GM19328 (cell line): Measurements from ENCODE around the gene OR1D5.
"Not testable (repeated sequence)": the region's sequence is repeated elsewhere in the genome, so short reads cannot be mapped to it uniquely, and the experiment has no call there.

ENCODE experiments used
- ATAC-seq: cut with Tn5 transposase; IDR thresholded peaks from one replicate; pipeline ENCODE4 v1.9.1; 2021; ENCODE audit warnings: mild to moderate bottlenecking, moderate library complexity; ENCODE audit not compliant: unreplicated experiment

Gene OR1D5

GRCh38 chr17:3032258-3033247, 30.9 kb downstream of the OR1D5 start:
- ATAC-seq, result no peak

- ATAC-seq, result not testable (repeated sequence)
Measured at GRCh38 chr17:3030852-3031470, 32.4 kb downstream of the OR1D5 start.

GRCh38 chr17:3030096-3030495, 33.3 kb downstream of the OR1D5 start:
- ATAC-seq, result no peak

GRCh38 chr17:3029213-3029913, 34.0 kb downstream of the OR1D5 start:
- no peak for ATAC-seq

- no peak for ATAC-seq
Measured at GRCh38 chr17:3027786-3028532, 35.4 kb downstream of the OR1D5 start.

- ATAC-seq, result no peak
Measured at GRCh38 chr17:3026856-3027751, 36.3 kb downstream of the OR1D5 start.

GRCh38 chr17:3026125-3026855, 37.1 kb downstream of the OR1D5 start:
- no peak for ATAC-seq

- ATAC-seq, result no peak
Measured at GRCh38 chr17:3025421-3026124, 37.8 kb downstream of the OR1D5 start.

DNA sequence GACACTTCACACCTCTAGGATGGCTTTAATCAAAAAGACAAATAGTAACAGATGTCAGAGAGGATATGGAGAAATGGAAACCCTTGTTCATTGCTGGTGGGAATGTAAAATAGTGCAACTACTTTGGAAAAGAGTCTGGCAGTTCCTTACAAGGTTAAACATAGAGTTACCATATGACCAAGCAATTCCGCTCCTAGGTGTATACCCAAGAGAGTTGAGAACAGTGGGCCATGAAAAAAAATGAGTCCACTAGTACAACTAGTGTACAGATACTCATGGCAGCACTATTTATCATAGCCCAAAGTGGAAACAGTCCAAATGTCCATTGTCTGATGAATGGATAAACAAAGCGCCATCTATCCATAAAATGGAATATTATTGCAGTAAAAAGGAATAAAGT, 39.1 kb downstream of the OR1D5 start:
- ATAC-seq, result no peak

DNA sequence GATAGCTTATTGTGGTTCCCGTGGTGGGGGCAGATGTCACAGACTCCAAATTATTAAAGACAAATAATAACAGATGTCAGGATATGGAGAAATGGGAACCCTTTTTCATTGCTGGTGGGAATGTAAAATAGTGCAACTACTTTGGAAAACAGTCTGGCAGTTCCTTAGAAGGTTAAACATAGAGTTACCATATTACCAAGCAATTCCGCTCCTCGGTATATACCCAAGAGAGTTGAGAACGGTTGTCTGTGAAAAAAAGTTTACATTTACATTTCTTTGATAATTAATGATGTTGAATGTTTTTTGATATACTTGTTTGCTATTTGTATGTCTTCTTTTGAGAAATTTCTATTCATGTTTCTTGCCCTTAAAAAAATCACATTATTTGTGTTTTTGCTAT, 41.2 kb downstream of the OR1D5 start:
- no peak for ATAC-seq

DNA sequence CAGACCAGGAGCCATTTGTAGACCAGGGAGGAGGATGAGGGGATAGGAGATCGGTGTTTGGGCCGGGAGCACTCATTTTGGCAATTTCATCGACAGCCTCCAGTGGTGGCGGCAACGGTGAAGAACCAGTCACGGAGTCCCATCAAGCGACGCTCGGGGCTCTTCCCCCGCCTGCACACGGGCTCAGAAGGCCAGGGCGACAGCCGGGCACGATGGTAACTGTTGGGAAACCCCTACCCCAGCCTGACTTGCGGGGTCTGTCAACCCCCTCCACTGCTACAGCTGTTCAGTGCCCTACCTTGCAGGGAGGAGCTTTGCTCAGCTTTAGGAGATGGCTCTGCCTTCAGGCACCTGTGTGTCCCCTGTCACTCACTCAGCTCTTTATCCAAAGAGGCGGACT, 43.0 kb downstream of the OR1D5 start:
- ATAC-seq, result no peak

DNA sequence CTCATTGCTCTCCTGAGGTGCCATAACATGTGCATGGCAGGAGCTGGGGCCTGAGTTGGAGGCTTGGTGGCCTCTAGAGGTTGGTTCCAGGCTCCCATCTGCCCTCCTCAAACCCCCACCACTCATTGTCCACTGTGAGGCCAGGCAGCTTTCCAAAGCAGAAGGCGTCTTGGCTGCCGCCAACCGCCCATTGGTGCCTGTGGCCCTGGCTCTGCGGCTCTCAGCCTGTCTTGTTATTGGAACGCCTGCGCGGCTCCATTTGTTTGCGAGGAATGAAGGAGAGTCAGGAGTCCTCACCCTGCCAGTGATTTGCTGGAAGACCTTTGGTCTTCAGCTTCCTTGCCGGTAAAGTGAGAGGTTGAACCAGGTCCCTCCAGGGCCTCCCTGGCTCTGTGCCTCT, 43.6 kb downstream of the OR1D5 start:
- ATAC-seq, result no peak

DNA sequence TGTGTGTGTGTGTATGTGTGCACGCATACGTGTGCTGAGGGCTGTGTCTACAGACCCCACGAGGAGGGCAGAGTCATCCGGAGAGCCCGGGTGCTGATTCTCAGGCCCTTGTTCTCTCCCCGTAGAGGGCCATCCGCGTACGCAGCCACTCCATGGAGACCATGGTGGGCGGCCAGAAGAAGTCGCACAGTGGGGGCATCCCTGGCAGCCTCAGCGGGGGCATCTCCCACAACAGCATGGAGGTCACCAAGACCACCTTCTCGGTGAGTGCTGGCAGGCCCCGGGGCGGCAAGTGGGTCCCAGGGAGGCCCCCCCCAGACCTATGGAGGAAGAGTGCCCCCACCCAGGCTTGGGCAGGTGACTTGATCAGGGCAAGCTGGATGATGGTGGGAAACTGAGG, 45.5 kb downstream of the OR1D5 start:
- ATAC-seq, result no peak

GRCh38 chr17:3015890-3016289, 47.5 kb downstream of the OR1D5 start:
- ATAC-seq, result no peak

DNA sequence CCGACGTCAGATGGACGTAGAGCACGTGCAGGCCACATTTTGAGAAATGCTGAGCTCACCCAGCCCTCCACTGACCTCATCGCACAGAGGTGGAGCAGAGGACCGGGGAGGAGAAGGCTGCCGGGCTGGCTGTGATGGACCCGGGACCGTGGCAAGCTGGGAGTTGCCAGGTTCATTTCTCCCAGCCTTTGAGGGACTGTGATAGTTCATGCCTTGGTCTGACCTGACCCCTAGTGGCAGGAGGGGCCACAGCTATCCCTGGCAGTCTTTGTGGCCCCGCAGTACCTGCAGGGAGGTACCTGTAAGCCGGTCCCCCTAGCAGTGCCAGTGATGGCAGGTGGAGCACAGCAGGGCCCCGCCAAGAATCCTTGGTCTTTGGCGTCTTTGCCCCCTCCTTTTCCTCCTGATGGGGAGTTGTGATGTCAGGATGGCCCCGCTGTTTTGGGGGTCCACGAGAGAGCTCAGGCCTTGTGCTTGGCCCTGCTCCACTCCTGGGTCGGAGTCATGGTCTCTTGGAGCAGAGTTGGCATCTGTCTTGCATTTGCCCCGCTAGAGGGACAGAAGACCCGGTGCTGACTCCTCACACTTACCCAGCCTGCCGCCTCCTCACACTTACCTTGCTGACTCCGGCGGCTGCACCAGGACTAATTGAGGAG, 50.4 kb downstream of the OR1D5 start:
- no peak for ATAC-seq
